Measurements from ENCODE around the gene RTP2.

Gene RTP2

DNA sequence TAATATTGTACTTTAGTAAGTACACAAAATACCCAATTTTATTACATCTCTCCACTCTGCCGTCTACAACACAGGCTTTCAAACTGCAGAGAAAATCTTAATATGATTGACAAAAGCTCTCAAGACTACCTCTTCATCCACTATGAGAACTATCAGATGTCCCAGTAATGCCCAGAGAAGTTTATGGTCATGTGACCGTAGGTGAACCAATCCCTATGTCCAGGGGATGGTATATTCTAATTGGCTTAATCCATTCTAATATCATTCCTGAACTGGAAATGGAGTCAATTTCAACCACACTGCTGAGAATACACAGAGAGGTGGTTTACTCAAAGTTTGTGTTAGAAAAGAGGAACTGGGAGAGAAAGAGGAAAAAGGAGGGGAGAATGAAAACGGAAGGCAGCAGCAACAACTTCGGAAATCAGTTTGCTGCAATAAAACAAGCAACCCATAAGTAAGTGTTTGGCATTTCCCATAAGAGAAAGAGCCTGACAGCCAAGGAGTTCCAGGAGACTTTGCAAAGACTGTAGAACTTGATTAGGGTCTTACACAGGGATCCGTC is 39.4 kb downstream of the RTP2 start:
- POLR2A ChIA-PET: no interaction called here
- Histone ChIP-seq H3K4me3 (ENCODE audit: low read depth, low read length) (no peak overlapping the region), H3K36me3 (ENCODE audit: control insufficient read depth in 2 of 2, insufficient read depth in 1 of 2, low read length in 2 of 2) (no peaks in the 10 kb centered on the region), H3K9me3 (ENCODE audit: control insufficient read depth, insufficient read depth, low read depth, low read length) (no peaks in the 10 kb centered on the region), H3K4me1 (ENCODE audit: control insufficient read depth, insufficient read depth, low read length) (no peaks in the 10 kb centered on the region), H3K27ac (ENCODE audit: extremely low read depth, low read depth, low read length) (no peak overlapping the region)
- TF ChIP-seq RBAK (tag by site-specific recombination; IDR thresholded peaks at IDR 0.05) (no peak), ZNF266 (tag by site-specific recombination; IDR thresholded peaks at IDR 0.05; ENCODE audit: low read depth) (no peak), ZNF140 (tag by site-specific recombination; IDR thresholded peaks at IDR 0.05) (no peak), ZNF677 (tag by site-specific recombination; IDR thresholded peaks at IDR 0.05) (no peak), ZNF670 (tag by site-specific recombination; IDR thresholded peaks at IDR 0.05; ENCODE audit: low read depth) (no peak), ZNF391 (tag by site-specific recombination; IDR thresholded peaks at IDR 0.05; ENCODE audit: borderline replicate concordance, low read depth) (no peak), ZNF473 (tag by site-specific recombination; IDR thresholded peaks at IDR 0.05) (no peak), ZNF510 (tag by site-specific recombination; IDR thresholded peaks at IDR 0.05; ENCODE audit: insufficient replicate concordance) (no peak), ZNF202 (tag by site-specific recombination; IDR thresholded peaks at IDR 0.05; ENCODE audit: borderline replicate concordance) (no peak), ATF2 (tag by site-specific recombination; IDR thresholded peaks at IDR 0.05; ENCODE audit: low read depth) (no peak), ZNF704 (tag by site-specific recombination; IDR thresholded peaks at IDR 0.05) (no peak), ZNF580 (tag by site-specific recombination; IDR thresholded peaks at IDR 0.05) (no peak), ZNF394 (tag by site-specific recombination; IDR thresholded peaks at IDR 0.05; ENCODE audit: borderline replicate concordance) (no peak), ZEB2 (tag by site-specific recombination; IDR thresholded peaks at IDR 0.05) (no peak), ZFP41 (tag by site-specific recombination; IDR thresholded peaks at IDR 0.05; ENCODE audit: borderline replicate concordance) (no peak), ZNF157 (tag by site-specific recombination; IDR thresholded peaks at IDR 0.05) (no peak)
- TF ChIP-seq, protein P1, sequence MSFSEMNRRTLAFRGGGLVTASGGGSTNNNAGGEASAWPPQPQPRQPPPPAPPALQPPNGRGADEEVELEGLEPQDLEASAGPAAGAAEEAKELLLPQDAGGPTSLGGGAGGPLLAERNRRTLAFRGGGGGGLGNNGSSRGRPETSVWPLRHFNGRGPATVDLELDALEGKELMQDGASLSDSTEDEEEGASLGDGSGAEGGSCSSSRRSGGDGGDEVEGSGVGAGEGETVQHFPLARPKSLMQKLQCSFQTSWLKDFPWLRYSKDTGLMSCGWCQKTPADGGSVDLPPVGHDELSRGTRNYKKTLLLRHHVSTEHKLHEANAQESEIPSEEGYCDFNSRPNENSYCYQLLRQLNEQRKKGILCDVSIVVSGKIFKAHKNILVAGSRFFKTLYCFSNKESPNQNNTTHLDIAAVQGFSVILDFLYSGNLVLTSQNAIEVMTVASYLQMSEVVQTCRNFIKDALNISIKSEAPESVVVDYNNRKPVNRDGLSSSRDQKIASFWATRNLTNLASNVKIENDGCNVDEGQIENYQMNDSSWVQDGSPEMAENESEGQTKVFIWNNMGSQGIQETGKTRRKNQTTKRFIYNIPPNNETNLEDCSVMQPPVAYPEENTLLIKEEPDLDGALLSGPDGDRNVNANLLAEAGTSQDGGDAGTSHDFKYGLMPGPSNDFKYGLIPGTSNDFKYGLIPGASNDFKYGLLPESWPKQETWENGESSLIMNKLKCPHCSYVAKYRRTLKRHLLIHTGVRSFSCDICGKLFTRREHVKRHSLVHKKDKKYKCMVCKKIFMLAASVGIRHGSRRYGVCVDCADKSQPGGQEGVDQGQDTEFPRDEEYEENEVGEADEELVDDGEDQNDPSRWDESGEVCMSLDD (tag by site-specific recombination; IDR thresholded peaks at IDR 0.05): no peak
- TF ChIP-seq, protein P2, sequence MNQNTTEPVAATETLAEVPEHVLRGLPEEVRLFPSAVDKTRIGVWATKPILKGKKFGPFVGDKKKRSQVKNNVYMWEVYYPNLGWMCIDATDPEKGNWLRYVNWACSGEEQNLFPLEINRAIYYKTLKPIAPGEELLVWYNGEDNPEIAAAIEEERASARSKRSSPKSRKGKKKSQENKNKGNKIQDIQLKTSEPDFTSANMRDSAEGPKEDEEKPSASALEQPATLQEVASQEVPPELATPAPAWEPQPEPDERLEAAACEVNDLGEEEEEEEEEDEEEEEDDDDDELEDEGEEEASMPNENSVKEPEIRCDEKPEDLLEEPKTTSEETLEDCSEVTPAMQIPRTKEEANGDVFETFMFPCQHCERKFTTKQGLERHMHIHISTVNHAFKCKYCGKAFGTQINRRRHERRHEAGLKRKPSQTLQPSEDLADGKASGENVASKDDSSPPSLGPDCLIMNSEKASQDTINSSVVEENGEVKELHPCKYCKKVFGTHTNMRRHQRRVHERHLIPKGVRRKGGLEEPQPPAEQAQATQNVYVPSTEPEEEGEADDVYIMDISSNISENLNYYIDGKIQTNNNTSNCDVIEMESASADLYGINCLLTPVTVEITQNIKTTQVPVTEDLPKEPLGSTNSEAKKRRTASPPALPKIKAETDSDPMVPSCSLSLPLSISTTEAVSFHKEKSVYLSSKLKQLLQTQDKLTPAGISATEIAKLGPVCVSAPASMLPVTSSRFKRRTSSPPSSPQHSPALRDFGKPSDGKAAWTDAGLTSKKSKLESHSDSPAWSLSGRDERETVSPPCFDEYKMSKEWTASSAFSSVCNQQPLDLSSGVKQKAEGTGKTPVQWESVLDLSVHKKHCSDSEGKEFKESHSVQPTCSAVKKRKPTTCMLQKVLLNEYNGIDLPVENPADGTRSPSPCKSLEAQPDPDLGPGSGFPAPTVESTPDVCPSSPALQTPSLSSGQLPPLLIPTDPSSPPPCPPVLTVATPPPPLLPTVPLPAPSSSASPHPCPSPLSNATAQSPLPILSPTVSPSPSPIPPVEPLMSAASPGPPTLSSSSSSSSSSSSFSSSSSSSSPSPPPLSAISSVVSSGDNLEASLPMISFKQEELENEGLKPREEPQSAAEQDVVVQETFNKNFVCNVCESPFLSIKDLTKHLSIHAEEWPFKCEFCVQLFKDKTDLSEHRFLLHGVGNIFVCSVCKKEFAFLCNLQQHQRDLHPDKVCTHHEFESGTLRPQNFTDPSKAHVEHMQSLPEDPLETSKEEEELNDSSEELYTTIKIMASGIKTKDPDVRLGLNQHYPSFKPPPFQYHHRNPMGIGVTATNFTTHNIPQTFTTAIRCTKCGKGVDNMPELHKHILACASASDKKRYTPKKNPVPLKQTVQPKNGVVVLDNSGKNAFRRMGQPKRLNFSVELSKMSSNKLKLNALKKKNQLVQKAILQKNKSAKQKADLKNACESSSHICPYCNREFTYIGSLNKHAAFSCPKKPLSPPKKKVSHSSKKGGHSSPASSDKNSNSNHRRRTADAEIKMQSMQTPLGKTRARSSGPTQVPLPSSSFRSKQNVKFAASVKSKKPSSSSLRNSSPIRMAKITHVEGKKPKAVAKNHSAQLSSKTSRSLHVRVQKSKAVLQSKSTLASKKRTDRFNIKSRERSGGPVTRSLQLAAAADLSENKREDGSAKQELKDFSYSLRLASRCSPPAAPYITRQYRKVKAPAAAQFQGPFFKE (tag by site-specific recombination; IDR thresholded peaks at IDR 0.05; ENCODE audit: borderline replicate concordance): no peak
- TF ChIP-seq, protein P3, sequence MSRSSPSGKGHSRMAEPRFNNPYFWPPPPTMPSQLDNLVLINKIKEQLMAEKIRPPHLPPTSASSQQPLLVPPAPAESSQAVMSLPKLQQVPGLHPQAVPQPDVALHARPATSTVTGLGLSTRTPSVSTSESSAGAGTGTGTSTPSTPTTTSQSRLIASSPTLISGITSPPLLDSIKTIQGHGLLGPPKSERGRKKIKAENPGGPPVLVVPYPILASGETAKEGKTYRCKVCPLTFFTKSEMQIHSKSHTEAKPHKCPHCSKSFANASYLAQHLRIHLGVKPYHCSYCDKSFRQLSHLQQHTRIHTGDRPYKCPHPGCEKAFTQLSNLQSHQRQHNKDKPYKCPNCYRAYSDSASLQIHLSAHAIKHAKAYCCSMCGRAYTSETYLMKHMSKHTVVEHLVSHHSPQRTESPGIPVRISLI (tag by site-specific recombination; IDR thresholded peaks at IDR 0.05): no peak
- CTCF ChIA-PET: interaction anchor here (0.6 to 4.8 kb wide), 4 partner anchors 7 to 445 kb away, joined by 3 to 27 read pairs (median 3); partner anchors contain the start of gene SST
